Spleen (tissue), 11 donors: Measurements from ENCODE around the gene CDH19. TPM values are rescaled to one million over a fixed set of nuclear protein-coding genes. Genes with fewer than 3 reads are reported as not detected.
A peak's percentile ranks its signal among the peaks of the same experiment; 100 is the strongest.

Experiments
- DNase-seq: peaks from one replicate; pipeline ENCODE4 v3.0.0-alpha.2; 2020
- H3K27ac ChIP-seq, 8 donors: fragments of 200-600 bp; sonication (generic) in 7 of 8; 1 replicate in 4 of 8; 2 replicates in 4 of 8; pipeline versions ENCODE4 v1.5.0 to v1.8.0; 2016 to 2021; ENCODE audit warnings: inconsistent platforms in 4 of 8, mild to moderate bottlenecking in 4 of 8, moderate library complexity in 1 of 8
- H3K27me3 ChIP-seq, 7 donors: fragments of 200-600 bp; sonication (generic) in 6 of 7; replicated peaks in 1 of 7; 1 replicate in 4 of 7; 2 replicates in 3 of 7; pipeline versions ENCODE4 v1.5.0 to v1.8.0; 2016 to 2021; ENCODE audit warnings: inconsistent platforms in 3 of 7, mild to moderate bottlenecking in 1 of 7
- H3K36me3 ChIP-seq, 6 donors: fragments of 200-600 bp; sonication (generic) in 5 of 6; 1 replicate in 4 of 6; 2 replicates in 2 of 6; pipeline versions ENCODE4 v1.5.0 to v1.8.0; 2016 to 2021; ENCODE audit warnings: inconsistent platforms in 2 of 6
- H3K4me1 ChIP-seq, 6 donors: fragments of 200-600 bp; sonication (generic) in 5 of 6; 1 replicate in 3 of 6; 2 replicates in 3 of 6; pipeline versions ENCODE4 v1.5.0 to v1.8.0; 2016 to 2021; ENCODE audit warnings: inconsistent platforms in 3 of 6
- H3K4me3 ChIP-seq, 8 donors: fragments of 200-600 bp; sonication (generic) in 7 of 8; 1 replicate in 4 of 8; 2 replicates in 4 of 8; pipeline versions ENCODE4 v1.5.0 to v1.8.0; 2016 to 2021; ENCODE audit warnings: inconsistent platforms in 4 of 8, mild to moderate bottlenecking in 4 of 8, moderate library complexity in 2 of 8
- H3K9me3 ChIP-seq, 8 donors: fragments of 200-600 bp; sonication (generic) in 7 of 8; 1 replicate in 4 of 8; 2 replicates in 4 of 8; pipeline versions ENCODE4 v1.5.0 to v1.8.0; 2016 to 2021; ENCODE audit warnings: inconsistent platforms in 4 of 8
- CTCF ChIP-seq, 11 experiments: fragments of 200-600 bp in 7 of 11; fragments of 450-650 bp in 4 of 11; sonication (generic) in 4 of 11; IDR thresholded peaks in 8 of 11; conservative IDR thresholded peaks in 3 of 11; 1 replicate in 7 of 11; 2 replicates in 4 of 11; pipeline versions ENCODE4 v1.4.0 to v1.8.0; 2016 to 2021; ENCODE audit warnings: antibody characterized with exemption in 11 of 11, inconsistent platforms in 4 of 11, mild to moderate bottlenecking in 1 of 11
- POLR2A ChIP-seq, 3 donors: fragments of 450-650 bp; IDR thresholded peaks; one replicate each; pipeline ENCODE4 v1.5.1; 2017; ENCODE audit warnings: antibody characterized with exemption in 3 of 3, mild to moderate bottlenecking in 1 of 3
- POLR2AphosphoS5 ChIP-seq, 3 donors: sonication (generic); formaldehyde crosslinking; IDR thresholded peaks; one replicate each; pipeline ENCODE4 v1.5.1; 2017; ENCODE audit warnings: antibody characterized with exemption in 3 of 3
- WGBS, 5 donors: extraction: QIAGEN DNeasy Blood & Tissue Kit in 3 of 5; methylation state at CpG; one replicate each; pipeline versions ENCODE4 v1.1.5 to v1.1.7; 2013 to 2018; 5-methylcytosine and 5-hydroxymethylcytosine counted together
- intact Hi-C: fragments of 100-400 bp; cut with DNase I; formaldehyde crosslinking; loops from one replicate; pipeline ENCODE4 v1.15.0; 2023; ENCODE audit warnings: low total_unique reads
- polyA plus RNA-seq, 3 donors: library from polyadenylated mRNA; stranded (reverse); fragments of 200-250 nt; gene quantifications; one replicate each; pipeline ENCODE4 v1.2.1, GENCODE V29; 2013
- total RNA-seq, 7 donors: library from RNA; depleted of rRNA in 3 of 7; stranded (reverse); fragments of >200 nt in 3 of 7; fragmentation: NEBNext Ultra II Directional in 4 of 7; extraction: Animal tissue kit (Norgen Biotek cat#: 25700) in 4 of 7; gene quantifications; one replicate each; pipeline versions ENCODE4 v1.1.0 to v1.2.1, GENCODE V29; 2016 to 2021
- donor health status: healthy with polysubstance abuse.
- donor health status: DM: no; HTN: no; CAD: no; lungs with moderate emphysema.
- donor health status: DM: no; HTN: no; CAD: no.
- donor health status: Bipolar disorder and iron deficiency.
- donor health status: healthy.
- donor health status: DM: no; HTN: no; CAD: no.
- donor health status: DM: yes; HTN: yes; CAD: no.

The CDH19 gene
- total and polyA plus RNA-seq, 10 donors = 0.47 to 6.4 (median 2.4) TPM

DNA sequence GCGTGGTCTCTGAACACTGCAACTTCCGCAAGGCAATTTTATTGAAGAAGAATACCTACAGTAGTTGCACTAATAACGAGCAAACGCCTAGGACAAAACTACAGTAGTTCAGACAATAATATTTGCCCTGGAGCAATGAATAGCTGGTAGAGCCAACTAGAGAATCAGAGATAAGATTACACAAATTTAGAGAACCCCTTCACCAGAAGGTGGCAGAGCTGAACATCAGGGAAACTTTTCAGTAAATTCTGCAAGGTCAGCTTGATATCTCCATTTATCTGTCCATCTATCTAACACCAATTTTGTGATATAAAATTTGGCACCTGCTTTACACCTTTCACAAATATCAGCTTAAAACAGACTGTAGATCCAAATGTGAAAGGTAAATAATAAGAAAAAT lies 43.8 kb downstream of the CDH19 start:
- H3K27me3 ChIP-seq = no peaks in the 10 kb centered on the region
- no peaks in the 10 kb centered on the region for H3K9me3 ChIP-seq
- H3K36me3 ChIP-seq = no peaks in the 10 kb centered on the region
- TF ChIP-seq POLR2AphosphoS5 (IDR thresholded peaks at IDR 0.05) = no peak
- peak in 2 of 11 experiments; percentile 12 to 24 for TF ChIP-seq CTCF (IDR thresholded peaks at IDR 0.05 in 8 of 11, conservative IDR thresholded peaks at IDR 0.05 in 3 of 11)
- H3K4me1 ChIP-seq = no peaks in the 10 kb centered on the region
- no peak for DNase-seq
- no peak overlapping the region for H3K4me3 ChIP-seq
- H3K27ac ChIP-seq = no peak overlapping the region
- intact Hi-C loops = no loop called here
- 62 to 78% (median 75%) methylated on average over 4 of the region's 4 CpGs for WGBS, 5 donors

DNA sequence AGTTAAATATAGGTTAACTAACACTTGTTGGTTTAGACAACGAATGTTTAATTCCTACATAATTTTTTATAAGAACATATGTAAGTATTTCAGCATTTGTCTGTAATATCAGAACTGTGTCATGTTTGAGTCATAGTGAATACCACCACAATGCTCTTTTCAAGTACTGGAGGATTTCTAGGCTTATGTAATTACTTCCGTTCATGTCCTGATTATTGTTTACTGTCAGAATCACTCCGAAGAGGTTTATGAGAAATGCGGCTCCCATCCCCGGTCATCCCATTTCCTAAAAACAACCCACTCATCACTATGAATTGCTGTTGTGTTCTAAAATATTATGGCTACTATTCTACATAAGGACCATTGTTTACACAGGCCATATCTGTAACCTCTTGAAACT lies 45.1 kb downstream of the CDH19 start:
- no peaks in the 10 kb centered on the region for H3K36me3 ChIP-seq
- WGBS, 5 donors = 63 to 85% (median 75%) methylated on average over 5 of the region's 5 CpGs
- DNase-seq = no peak
- no peak overlapping the region for H3K27ac ChIP-seq
- no peak for TF ChIP-seq CTCF (IDR thresholded peaks at IDR 0.05 in 8 of 11, conservative IDR thresholded peaks at IDR 0.05 in 3 of 11)
- no peak for TF ChIP-seq POLR2AphosphoS5 (IDR thresholded peaks at IDR 0.05)
- TF ChIP-seq POLR2A (IDR thresholded peaks at IDR 0.05) = no peak
- no peak overlapping the region for H3K4me3 ChIP-seq
- H3K4me1 ChIP-seq = no peaks in the 10 kb centered on the region
- no peaks in the 10 kb centered on the region for H3K9me3 ChIP-seq
- intact Hi-C loops = no loop called here
- H3K27me3 ChIP-seq = no peaks in the 10 kb centered on the region

GRCh38 chr18:66557091-66557490 lies 46.8 kb downstream of the CDH19 start:
- TF ChIP-seq POLR2AphosphoS5 (IDR thresholded peaks at IDR 0.05) = no peak
- no peak for TF ChIP-seq POLR2A (IDR thresholded peaks at IDR 0.05)
- no peak for TF ChIP-seq CTCF (IDR thresholded peaks at IDR 0.05 in 8 of 11, conservative IDR thresholded peaks at IDR 0.05 in 3 of 11)
- no peaks in the 10 kb centered on the region for H3K9me3 ChIP-seq
- H3K27me3 ChIP-seq = no peaks in the 10 kb centered on the region
- no peak overlapping the region for H3K27ac ChIP-seq
- no peaks in the 10 kb centered on the region for H3K36me3 ChIP-seq
- intact Hi-C loops = no loop called here
- DNase-seq = no peak
- no peak overlapping the region for H3K4me3 ChIP-seq
- H3K4me1 ChIP-seq = no peaks in the 10 kb centered on the region

- H3K36me3 ChIP-seq = no peaks in the 10 kb centered on the region
- no peaks in the 10 kb centered on the region for H3K27me3 ChIP-seq
- no peak overlapping the region for H3K27ac ChIP-seq
- intact Hi-C loops = no loop called here
- no peak overlapping the region for H3K4me3 ChIP-seq
- WGBS, 5 donors = 89 to 98% (median 94%) methylated on average over 2 of the region's 2 CpGs
- no peak for TF ChIP-seq POLR2A (IDR thresholded peaks at IDR 0.05)
- no peak for TF ChIP-seq CTCF (IDR thresholded peaks at IDR 0.05 in 8 of 11, conservative IDR thresholded peaks at IDR 0.05 in 3 of 11)
- TF ChIP-seq POLR2AphosphoS5 (IDR thresholded peaks at IDR 0.05) = no peak
- DNase-seq = no peak
- H3K9me3 ChIP-seq = no peaks in the 10 kb centered on the region
- H3K4me1 ChIP-seq = no peaks in the 10 kb centered on the region
Measured at GRCh38 chr18:66555585-66555984, 48.3 kb downstream of the CDH19 start.
